Measurements from ENCODE around the gene S100B.

S100B gene

DNA sequence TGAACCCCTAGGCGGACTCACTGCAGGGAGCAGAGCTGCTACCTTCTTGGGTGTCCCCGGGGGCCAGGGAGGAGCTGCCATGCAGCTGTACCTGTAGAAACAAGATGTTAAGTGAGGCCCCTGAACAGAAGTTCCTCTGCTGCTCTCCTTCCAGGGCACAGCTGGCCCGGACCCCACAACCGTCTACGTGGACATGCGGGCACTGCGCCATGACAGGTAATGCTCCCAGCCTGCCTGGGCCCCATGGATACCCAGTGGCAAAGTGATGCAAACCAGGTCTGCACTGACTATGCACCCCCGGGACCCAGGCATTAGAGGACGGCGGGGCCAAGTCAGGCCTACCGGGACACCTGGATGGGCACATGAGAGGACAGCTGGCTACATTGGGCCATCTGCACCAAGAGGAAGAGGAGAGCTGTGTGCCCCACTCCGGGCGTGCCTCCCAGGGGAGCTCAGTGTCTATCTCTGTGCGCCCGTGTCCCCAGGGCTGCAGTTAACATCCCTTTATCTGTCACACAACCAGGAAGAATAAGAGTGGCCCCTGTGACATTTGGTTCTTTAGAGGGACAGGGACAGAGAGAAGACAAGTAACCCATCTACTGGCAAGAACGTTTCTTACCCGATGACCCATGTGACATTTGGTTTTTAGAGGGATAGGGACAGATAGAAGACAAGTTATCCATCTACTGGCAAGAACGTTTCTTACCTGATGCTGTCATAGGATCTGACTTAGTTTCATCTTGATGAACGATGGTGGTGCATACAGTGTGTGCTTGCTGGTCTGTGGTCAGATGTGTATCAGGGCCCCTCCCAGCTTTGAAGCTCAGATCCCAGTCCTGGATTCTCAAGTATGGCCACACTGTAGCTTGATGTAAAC, 44.1 kb downstream of the S100B start:
- no peak for DNase-seq (ENCODE audit: low spot score)

DNA sequence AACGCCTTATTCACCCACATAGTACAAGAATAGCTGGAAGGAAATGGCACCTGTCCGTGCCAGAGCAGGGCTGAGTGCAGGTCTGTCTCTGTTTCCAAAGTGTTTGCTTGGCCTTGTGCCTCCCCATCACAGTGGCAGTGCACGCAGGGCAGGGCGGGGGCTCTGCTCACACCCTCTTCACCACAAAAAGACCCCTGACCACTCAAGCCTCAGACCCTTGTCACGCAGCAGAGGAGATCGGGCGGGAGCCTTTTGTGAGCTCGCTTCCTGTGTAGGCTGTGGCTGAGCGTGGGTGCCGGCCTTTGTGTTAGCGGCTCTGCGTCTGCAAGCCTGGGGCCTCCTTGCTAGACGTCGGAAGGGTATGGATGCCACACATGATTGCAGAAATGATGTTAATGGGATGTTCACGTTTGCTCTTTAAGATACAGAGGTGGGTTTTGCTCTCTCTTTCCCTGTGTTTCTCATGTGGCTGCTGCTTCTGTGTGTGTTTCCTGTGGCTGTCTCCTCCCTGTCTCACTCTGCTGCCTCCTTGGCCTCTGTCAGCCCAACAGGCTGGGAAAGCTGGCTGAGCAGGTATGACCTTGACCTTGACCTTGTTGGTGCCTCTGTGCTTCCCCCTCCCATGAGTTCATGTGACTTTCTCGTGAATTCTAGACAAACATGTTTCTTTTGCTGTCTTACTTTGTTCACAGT, 45.4 kb downstream of the S100B start:
- DNase-seq (ENCODE audit: low spot score), result peak; percentile 56

DNA sequence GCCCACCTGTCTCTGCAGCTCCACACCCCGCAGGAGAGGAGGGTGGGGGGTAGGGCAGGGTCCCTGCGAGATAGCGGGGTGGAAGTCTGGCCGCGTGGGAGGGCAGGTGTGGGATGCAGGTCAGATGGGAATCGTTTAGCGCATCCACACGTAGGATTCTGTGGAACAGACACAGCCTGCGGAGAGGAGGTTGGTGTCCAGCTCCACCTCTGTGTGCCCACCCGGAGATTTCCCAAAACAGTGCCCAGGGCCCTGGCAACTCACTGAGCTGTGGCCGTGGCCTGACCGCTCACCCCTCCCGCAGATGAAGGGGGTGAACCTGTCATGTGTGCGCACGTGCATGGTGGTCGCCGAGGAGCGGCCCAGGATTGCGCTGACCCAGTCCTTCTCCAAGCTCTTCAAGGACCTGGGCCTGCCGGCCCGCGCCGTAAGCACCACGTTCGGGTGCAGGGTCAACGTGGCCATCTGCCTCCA, 46.9 kb downstream of the S100B start:
- DNase-seq (ENCODE audit: low spot score), result no peak

DNA sequence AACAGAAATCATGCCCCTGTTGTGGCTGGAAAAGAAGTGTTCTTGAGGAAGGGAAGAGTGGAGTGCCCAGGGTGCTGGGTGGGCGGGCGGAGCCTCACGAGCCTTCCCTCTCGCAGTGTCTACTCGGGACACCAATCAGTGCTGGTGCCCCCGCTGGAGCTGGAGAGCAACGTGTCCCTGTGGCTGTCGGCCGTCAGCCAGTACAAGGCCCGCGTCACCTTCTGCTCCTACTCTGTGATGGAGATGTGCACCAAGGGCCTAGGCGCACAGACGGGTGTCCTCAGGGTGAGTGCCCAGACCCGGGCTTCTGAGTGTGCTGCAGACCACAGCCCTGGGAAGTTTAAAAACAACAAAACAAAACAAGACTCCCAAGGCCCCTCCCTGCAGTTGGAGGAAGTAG, 47.4 kb downstream of the S100B start:
- DNase-seq (ENCODE audit: low spot score), result no peak

DNA sequence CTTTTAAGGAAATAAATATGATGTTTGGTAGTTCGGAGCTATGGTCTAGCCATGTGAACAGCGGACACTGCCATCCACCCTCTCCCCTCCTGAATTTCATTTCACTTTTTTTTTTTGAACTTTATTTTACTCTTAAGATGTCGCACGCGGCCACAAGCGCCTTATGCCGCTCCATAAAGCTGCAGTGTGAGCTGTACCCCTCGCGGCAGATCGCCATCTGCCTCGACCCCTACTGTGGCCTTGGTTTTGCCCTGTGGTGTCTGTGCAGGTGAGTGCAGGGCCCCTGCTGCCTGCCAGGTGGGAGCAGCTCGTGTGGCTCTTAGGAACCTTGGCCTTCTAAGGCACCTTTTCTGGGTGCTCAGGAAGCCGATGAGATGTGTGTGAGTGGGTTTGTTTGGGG, 48.1 kb downstream of the S100B start:
- DNase-seq (ENCODE audit: low spot score), result no peak

DNA sequence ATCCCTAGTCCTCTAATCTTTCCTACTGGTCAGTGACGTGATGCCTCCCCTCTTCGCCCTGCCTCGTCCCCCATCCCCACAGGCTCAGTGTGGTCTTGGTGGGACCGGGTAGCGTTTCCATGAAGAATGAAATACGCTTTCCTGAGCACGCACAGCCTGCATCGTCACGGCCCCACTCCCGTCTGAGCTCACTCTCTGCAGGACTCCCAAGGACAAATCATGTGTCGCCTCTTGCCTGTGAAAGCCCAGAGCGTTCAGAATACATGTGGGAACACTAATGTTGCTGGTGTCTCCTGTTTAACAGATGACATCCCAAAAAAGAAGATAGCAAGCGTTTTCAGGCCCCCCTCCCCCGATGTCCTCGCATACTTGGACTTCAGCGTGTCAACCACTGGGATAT, 49.2 kb downstream of the S100B start:
- DNase-seq (ENCODE audit: low spot score), result no peak

DNA sequence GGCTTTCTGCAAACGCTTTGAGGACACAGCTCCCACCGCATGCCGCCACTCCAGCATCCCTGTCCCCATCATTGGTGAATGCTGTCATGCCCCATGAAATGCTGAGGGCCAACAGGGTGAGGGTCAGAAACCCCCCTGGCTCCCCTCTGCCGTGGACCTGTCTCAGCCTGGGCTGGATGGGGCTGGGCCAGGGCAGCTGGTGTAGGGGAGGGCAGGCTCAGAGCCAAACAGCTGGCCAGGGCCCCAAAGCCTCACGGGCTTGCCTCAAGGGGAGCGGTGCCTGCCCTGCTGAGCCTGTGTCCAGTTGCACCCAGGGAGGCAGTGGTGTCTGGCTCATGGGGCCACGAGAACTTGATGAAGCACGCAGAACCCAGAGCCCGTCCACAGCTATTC, 49.7 kb downstream of the S100B start:
- no peak for DNase-seq (ENCODE audit: low spot score)

DNA sequence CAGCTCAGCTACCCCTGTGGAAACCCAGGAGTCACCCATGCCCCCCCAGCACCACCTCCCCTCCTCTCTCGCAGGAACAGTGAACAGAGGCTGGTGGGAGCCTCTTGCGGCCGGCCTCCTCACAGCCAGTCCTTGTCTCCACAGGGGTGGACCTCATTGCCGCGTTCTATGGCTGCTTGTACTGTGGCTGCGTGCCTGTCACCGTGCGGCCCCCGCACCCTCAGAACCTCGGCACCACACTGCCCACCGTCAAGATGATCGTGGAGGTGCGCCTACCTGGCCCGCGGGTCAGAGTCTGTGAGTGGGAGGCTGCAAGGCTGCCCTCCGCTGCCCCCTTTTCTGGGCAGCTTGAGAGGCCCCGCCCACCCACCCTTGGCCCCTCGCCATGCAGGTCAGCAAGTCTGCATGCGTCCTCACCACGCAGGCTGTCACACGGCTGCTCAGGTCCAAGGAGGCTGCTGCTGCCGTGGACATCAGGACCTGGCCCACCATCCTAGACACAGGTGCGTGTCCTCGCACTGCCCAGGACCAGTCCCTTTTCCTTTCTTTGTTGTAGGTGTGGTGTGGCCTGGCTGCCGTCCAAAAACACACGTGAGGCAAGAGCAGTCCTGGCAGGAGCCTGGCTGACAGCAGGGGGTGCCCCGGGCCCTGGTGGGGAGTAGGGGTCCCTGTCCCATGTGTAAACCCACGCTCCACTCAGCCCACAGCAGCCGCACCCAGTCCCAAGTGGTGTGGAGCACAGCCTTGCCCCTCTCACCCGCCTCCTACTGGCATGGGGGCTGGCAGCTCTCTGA, 50.3 kb downstream of the S100B start:
- no peak for DNase-seq (ENCODE audit: low spot score)

DNA sequence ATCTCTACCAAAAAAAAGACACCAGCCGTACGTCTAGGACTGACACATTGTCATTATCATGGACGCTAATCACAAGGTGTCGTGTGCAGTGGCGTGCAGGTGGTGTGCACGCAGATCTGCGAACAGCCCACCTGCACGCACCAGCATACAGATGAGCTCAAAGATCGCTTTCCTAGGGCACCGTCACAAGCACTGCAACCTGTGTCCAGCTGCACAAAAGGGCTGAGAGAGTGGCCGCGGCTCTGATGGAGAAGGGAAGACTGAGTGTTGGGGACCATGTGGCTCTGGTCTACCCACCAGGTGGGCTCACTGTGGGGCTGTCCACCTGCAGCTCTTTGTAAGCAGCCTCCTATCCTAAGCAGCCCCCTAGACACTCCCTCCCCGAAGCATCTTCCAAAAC, 50.9 kb downstream of the S100B start:
- DNase-seq (ENCODE audit: low spot score), result no peak

DNA sequence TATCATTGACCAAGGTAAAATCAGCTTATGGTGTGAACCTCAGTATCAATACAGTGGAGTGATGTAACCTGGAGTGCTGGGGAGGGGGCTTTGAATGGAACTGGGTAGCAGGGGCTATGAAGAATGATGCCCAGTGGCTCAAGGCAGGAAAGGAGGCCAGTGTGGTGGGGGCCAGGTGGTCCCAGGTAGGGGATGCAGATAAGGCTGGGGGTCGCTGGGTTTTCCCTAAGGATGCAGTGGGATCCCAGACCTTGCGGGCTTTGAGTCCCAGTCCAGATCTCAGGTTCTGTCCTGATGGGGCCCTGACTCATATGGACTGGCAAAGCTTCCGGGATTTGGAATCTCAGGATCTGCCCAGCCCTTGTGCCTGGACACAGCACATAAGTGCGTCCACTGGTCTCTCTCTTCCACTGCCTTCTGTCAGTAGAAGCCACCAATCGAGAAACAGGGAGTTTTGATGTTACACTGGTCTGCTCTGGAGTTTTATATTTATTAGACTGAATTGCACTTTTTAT, 52.0 kb downstream of the S100B start:
- no peak for DNase-seq (ENCODE audit: low spot score)

DNA sequence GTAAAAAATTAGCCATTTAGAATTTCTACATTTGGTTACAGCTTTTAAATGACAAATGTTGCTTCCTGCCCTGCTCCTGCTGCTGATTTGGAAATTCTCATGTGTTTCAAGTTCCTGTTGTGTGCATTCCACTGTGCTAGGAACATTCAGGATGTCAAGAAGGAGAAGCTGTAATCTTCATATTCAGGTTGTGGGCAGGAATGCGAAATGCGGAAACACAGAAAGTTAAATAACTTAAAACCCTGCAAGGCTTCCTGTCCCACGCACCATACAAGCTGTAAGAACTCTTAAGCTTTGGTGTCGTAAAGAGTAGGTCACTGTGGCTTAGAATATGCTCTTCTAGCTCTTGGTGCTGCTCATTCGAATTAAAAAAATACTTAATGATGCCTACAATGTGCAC, 52.6 kb downstream of the S100B start:
- peak; percentile 37 for DNase-seq (ENCODE audit: low spot score)

DNA sequence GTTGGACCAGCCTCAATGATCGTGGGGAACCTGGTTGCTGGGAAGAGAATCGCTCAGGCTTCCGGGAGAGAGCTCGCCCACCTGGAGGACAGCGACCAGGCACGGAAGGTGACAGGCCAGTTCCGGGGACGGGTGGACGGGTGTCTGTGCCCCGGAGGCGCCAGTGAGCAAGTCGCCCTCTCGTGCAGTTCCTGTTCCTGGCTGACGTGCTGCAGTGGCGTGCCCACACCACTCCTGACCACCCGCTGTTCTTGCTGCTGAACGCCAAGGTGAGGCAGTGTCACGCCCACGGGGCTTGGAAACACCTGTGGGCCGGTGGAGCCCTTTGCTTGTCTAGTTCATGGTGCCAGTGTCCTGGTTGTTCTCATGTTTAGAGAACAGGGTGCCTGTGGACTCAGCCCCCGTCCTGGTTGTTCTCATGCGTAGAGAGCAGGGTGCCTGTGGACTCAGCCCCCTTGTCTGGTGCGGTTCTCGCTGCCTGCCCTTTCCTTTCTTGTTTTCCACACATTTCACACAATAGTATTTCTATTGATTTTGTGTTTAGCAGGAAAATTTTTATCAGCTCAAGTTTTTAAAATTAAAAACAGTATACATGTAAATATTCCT, 53.1 kb downstream of the S100B start:
- peak; percentile 45 for DNase-seq (ENCODE audit: low spot score)

DNA sequence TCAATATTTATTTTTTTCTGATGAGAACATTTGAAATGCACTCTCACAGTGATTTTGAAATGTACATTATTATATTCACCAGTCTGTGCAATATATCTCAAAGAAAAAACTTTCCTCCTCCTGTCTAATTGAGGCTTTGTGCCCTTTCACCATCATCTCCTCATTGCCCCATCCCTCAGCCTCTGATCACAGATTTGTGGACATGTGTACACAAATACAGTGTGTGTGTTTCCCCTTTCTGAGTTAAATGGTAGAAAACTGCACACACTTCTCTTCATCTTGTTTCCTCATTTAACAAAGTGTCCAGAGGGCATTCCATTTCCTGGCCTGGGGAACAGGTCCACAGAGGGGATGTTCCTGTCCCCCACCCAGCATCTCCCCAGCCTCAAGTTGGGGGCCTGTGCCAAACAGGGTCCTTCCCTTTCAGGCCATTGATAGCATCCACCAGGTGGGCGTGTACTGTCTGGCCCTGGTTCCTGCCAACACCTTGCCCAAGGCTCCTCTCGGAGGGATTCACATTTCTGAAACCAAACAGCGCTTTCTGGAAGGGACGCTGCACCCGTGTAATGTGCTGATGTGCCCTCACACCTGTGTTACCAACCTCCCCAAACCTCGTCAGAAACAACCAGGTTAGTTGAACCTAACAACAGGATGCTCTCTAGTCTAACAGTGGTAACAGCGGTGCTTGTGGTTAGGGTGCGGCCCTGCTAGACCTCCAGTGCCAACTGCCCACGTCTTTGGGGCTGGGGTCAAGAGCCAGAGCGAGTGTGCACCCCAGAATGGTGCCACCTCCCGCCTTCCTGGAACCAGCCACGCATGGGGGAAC, 54.6 kb downstream of the S100B start:
- peak; percentile 73 for DNase-seq (ENCODE audit: low spot score)

DNA sequence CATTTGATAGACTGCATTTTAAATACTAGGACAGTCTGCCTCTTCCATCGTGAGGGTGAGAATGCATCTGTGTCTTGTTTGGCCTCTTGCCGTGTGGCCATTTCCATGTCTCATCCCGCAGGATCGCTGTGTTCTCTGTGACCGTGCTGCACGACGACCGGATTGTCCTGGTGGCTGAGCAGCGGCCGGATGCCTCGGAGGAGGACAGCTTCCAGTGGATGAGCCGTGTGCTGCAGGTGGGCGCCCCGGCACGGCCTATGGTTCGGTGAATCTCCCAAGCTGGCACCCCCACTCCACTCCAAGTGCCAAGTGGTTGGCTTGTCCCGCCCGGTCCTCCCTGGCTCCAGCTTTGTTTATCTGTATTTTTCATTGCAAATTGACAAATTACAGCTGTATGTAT, 55.2 kb downstream of the S100B start:
- no peak for DNase-seq (ENCODE audit: low spot score)

All from CD4-positive, alpha-beta T cell treated with Interleukin-15 for 4 hours (primary cell).